HG02642 (cell line): ENCODE data around the gene CXADR.
"Not testable (repeated sequence)": the region's sequence is repeated elsewhere in the genome, so short reads cannot be mapped to it uniquely, and the experiment has no call there.

Experiments
- ATAC-seq: cut with Tn5 transposase; IDR thresholded peaks from one replicate; pipeline ENCODE4 v1.9.1; 2021; ENCODE audit warnings: mild to moderate bottlenecking; ENCODE audit not compliant: unreplicated experiment, poor library complexity

CXADR gene

DNA sequence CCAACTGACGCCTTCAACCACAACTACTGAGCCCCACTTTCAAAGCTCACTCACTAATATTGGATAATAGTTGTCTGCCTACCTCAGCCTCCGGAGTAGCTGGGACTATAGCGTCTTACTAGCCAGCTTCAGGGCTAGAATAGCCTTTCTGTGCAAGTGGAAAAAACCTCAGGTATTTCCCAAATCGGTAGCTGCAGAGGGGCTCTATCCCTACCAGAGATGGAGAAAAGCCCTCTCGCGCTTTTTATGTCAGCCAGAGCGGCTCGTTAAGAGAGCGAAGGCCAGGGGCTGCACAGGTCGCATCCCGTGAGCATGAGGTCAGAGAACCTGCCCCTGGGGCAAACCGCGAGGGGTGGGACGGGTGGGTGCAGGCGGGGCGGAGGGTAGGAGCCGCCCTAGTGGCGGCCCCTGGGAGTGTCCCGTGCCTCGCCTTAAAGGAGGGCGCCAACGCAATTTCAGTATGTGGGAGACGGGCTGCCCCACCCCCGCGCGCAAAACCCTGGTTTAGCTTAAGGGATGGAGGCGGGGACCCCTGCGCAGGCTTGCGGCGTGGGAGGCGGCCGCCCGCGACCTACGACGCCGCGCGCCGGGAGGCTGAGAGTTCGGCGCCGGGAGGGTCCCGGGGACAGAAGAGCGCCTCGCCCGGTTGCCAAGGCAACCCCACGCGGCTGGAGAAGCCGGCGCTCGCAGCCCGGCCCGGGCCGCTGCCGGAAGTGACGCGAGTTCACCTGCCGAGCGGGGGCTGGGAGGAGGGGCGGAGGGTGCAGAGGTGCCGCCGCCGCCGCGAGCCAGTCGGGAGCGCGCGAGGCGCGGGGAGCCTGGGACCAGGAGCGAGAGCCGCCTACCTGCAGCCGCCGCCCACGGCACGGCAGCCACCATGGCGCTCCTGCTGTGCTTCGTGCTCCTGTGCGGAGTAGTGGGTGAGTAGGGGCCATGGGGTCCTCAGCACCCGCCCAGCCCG, at the start of gene CXADR:
Gene CXADR, plus strand, starts transcription at position 791 of the 961 bp plus-strand sequence. Its CDS starts 87 bp downstream, at position 878.
- peak; percentile 91 for ATAC-seq

DNA sequence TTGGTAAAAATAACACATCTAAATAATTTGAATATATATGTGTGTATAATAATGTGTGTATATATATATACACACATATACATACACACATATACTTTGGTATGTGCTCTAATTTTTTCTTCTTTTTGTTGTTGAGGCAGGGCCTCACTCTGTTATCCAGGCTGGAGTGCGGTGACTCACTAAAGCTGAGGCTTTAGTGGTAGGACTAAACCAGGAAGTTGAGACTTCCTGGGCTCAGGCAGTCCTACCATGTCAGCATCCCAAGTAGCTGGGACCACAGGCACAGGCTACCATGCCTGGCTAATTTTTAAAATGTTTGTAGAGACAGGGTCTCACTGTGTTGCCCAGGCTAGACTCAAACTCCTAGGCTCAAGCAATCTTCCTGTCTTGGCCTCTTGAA, 46.7 kb upstream of the CXADR start:
- ATAC-seq = no peak

DNA sequence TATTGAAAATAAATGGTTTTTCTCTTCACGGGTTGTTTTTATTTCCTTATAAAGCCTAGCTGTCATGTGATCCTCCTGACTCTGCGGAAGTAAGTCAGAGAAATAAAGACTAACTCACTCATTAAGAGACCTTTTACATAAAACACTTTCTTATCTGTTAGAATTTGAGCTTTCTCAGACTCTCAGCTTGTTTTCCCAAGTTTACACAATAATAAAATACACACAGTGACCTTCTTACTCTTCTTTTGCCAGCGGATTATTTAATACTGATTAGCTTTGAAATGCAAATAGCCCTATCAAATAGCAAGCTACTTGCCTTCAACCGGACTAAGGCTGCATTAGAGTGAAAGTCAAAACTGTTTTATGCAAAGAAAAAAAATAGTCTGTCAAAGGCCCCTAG, 45.5 kb upstream of the CXADR start:
- no peak for ATAC-seq

GRCh38 chr21:17467829-17468228, 45.0 kb upstream of the CXADR start:
- no peak for ATAC-seq

- no peak for ATAC-seq
Observed at GRCh38 chr21:17468698-17469097, 44.1 kb upstream of the CXADR start.

- no peak for ATAC-seq
Observed at GRCh38 chr21:17469727-17470126, 43.1 kb upstream of the CXADR start.

DNA sequence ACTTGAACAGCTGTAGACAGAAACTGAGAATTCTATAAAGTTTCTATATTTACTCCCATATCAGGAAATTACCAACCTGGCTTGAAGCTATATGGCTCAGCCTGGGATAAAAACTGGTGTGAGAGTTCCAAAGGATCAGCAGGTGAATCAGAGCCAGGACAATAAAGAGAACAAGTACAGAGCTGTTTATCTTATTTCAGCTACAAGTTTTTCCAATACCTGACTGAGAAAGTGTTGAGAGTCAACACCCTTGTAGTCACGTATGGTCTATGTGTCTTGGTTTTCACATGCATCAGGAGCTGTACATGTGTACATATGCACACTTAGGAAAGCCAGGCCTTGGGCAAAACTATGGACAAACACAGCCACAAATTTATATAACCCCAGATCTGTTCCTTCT, 40.7 kb upstream of the CXADR start:
- ATAC-seq = no peak

DNA sequence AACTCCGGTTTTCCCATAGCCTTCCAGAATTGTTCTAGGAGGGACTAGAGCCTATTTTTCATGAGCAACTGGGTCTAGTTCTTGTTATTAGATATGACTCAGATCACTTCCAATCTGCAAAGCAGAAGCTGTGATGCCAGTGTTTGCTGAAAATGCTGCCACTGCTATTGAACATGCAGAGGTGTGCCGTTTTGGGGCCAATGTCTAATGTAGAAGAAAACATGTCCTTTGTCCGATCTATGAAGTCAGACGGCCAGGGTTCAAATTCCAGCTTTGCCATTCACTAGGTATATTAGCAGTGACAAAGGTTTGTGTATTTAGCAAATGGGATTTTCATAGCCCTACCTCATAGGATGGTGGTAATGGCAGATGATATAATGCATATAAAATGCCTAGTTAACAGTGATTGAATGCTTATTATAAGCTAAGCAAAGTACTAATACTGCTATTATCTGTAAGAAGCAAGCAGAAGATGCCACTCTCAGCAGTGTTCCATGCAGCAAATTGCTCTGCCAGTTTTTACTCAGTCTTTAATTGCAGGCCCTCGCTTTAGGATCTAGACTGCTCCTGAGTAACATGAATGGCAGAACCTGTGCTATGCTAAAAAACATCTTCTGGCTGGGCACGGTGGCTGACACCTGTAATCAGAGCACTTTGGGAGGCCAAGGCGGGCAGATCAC, 40.1 kb upstream of the CXADR start:
- no peak for ATAC-seq

DNA sequence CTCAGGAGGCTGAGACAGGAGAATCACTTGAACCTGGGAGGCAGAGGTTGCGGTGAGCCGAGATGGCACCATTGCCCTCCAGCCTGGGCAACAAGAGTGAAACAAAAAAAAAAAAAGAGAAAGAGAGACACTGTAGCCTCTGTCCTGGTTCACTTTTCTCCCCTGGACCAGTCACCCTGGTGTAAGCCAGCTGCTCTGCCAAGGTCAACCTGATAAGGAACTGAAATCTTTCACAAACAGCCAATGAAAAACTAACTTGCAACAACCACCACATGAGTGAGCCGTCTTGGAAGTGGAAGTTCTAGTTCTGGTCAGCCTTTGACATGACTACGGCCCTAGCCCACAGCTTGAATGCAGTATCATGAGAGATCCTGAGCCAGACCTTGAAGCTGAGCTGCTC, 36.8 kb upstream of the CXADR start:
- no peak for ATAC-seq

- ATAC-seq = not testable (repeated sequence)
Observed at GRCh38 chr21:17478156-17478555, 34.7 kb upstream of the CXADR start.

DNA sequence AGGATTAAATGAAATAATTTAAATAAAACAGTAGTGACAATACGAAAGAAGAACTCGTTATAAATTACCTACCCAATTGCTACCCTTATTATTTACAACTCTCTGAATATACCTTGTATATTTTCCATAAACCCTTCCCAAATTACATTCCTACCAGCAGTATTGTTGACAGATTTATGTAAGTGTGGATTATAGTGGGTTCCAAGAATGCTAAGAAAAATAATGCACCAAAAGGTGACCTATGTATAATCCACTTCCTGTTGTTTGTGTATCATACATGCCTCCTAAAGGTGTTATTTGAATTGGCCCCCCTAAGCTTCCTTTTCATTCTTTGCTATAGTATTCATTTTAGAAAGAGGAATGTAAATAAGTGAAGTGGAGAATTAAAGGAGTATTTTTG, 33.2 kb upstream of the CXADR start:
- no peak for ATAC-seq

- ATAC-seq = no peak
Observed at GRCh38 chr21:17482928-17483327, 29.9 kb upstream of the CXADR start.

- ATAC-seq = peak; percentile 71
Observed at GRCh38 chr21:17488620-17489019, 24.2 kb upstream of the CXADR start.

GRCh38 chr21:17489565-17489964, 23.3 kb upstream of the CXADR start:
- ATAC-seq = not testable (repeated sequence)

- peak; percentile 52 for ATAC-seq
Observed at GRCh38 chr21:17491716-17492414, 21.0 kb upstream of the CXADR start.

DNA sequence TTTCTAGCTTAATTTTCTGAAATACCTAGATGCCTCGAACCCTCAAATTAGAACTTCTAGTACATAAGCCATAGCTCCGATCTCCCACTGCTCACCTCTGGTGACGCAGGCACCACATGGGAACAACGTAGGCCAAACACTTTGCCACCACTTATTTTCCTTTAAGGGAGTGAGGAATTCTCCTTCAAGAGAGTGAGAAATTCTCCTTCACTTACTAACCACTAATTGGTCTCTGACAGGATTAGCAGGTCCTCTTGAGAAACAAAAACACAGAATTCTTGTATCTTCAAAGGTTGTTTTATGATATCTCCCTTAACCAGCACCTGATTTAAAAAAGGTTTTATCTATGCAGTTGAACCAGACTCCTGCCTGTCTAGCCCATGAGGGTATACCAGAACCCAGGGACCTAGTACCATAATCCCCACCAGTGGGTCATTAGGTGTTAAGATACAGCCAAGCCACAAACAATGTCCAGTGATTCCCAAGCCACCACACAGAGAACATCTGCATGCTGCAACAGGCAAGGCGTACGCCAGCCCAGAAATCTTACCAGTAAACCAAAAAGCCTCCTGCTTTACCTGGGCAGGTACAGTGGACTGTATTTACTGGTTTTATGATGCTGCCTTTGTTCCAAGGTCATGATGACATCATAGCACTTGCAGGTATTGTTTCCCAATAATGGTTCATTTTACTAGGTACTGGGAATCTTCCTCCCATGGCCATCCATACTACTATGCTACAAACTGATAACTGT, 20.3 kb upstream of the CXADR start:
- ATAC-seq = no peak

- ATAC-seq = no peak
Observed at GRCh38 chr21:17494051-17494450, 18.8 kb upstream of the CXADR start.

DNA sequence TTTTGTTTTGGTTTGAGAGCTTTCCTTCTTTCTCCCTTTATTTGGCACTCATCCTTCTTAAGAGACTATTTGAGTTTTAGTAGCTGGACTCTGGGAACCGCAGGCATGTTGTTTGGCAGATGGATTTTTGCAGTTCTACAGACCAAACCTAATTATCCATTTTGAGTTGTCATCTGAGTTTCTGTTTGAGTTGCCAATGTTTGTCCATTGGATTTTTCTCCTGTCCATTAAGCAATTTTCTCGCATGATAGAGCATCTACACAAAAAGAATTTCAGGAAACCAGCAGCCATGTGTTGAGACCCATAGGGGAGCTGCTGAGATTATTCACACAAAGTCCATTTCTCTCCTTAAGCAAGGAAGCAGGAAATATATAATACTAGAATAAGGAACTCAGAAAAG, 17.2 kb upstream of the CXADR start:
- ATAC-seq = no peak

GRCh38 chr21:17497316-17497715, 15.5 kb upstream of the CXADR start:
- ATAC-seq = no peak

GRCh38 chr21:17498586-17498985, 14.3 kb upstream of the CXADR start:
- ATAC-seq = no peak
